HG02763 (cell line): ENCODE data around the gene ATP8A2.

Source experiments
- ATAC-seq: cut with Tn5 transposase; IDR thresholded peaks from one replicate; pipeline ENCODE4 v1.9.1; 2021; ENCODE audit warnings: mild to moderate bottlenecking, moderate library complexity; ENCODE audit not compliant: unreplicated experiment

Gene ATP8A2

DNA sequence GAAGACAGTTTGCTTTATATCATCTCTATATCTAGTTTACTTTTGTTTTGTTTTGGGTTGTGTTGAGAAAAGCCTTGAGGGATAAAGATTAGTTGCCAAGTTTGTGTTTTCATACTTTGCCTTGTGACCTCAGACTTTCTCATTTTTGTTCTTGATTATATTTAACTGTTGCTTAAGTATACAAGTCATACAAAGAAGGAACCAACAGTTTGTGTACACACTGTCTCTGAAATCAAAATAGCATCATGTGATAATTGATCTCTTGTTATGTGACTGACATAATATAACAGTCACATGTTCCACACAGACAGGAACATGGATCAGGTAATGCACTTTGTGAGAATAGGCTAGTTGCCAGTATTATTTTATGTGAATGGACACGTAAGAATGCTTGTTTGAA, 609.3 kb downstream of the ATP8A2 start:
- ATAC-seq, result no peak

DNA sequence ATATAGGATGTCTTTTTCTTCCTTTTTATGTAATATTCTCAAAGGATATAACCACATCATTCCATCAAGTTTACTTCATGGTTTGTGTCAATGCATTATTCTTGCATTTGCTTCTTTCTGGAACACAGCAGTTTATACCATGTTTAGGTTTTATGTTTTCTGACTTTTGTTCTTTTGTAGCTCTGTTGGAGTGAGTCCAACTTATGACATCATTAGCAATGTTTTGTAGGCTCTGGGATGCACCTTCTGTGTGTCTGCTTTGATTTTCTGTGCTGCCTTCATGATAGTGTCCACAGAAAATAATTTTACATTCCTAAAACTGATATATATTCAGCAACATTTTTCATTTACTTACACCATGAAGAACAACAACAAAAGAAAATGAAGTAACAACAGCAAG, 611.1 kb downstream of the ATP8A2 start:
- ATAC-seq, result no peak

DNA sequence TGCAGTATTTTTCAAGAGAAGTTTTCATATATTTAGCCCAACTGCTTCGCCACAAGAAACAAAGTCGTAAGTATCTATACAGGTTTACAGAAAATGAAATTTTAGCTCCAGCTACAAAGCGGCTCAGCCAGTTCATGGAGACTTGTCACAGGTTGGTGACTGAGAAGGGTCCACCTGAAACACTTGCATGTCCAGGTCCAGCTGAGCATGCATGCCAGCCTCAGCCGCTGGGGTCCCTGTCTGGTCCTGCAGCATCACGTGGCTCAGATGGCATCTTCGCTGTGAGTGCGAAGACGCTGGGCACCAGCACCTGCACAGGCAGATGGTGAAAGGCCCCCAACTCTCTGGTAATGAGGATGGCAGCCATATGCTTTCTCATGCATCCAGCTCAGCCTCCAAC, 616.2 kb downstream of the ATP8A2 start:
- no peak for ATAC-seq

- no peak for ATAC-seq
Measured at GRCh38 chr13:25988661-25989060, 616.9 kb downstream of the ATP8A2 start.

GRCh38 chr13:25990801-25991200, 619.0 kb downstream of the ATP8A2 start:
- ATAC-seq, result no peak

DNA sequence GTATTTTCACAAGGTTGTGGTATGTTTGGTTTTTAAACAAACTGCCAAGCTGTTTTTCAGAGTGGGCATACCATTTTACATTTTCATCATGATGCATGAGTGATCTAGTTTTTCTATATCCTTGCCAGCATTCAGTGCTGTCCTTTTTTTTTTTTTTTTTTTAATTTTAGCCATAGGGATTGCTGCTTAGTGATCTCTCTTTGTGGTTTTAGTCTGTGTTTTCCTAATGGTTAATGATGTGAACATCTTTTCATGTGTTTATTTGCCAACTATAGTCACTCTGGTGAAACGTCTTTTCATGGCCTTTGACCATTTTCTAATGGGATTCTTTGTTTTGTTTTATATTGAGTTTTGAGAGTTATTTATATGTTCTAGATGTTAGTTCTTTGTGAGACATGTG, 620.3 kb downstream of the ATP8A2 start:
- ATAC-seq, result no peak

- ATAC-seq, result no peak
Measured at GRCh38 chr13:26007261-26008125, 635.7 kb downstream of the ATP8A2 start.

GRCh38 chr13:26010487-26011207, 638.9 kb downstream of the ATP8A2 start:
- ATAC-seq, result no peak

GRCh38 chr13:26011208-26011573, 639.4 kb downstream of the ATP8A2 start:
- ATAC-seq, result no peak

GRCh38 chr13:26011996-26012821, 640.4 kb downstream of the ATP8A2 start:
- ATAC-seq, result no peak

GRCh38 chr13:26012995-26013394, 641.2 kb downstream of the ATP8A2 start:
- ATAC-seq, result no peak

GRCh38 chr13:26015271-26016125, 643.7 kb downstream of the ATP8A2 start:
- ATAC-seq, result no peak

GRCh38 chr13:26016189-26016588, 644.4 kb downstream of the ATP8A2 start:
- ATAC-seq, result no peak

DNA sequence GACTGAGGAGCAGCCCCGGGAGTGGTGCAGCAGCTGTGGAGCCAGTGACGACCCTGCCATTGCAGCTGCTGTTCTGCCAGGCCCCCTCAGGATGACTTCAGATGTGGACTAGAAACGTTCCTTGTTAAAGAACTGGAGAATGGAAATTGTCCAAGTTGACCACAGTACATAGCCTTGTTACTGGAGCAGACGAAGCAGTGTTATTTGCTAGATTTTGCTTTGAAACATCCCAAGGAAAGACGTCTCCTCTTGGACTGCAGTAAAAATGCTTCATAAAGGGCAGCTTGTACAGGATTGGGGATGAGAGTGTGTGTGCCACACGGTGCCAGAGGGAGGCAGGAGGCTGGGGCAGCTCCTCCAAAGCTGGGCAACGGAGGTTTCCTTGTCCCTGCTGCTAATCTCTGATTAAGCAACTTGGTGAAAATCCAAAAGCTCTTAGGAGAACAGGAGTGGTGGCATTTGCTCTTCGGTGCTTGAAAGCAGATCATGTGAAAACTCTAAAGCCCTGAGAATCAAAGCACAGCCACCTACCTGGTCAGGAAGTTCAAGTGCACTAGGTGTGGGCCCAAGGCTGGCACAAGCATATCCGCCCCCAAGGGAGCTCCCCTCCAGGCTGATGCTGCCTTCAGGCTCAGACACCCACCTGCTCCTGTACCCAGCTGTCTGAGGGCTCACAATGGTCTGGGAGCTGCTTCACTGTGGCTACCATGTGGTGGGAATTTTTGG, 645.6 kb downstream of the ATP8A2 start:
- ATAC-seq, result no peak

GRCh38 chr13:26017932-26018665, 646.3 kb downstream of the ATP8A2 start:
- ATAC-seq, result no peak

DNA sequence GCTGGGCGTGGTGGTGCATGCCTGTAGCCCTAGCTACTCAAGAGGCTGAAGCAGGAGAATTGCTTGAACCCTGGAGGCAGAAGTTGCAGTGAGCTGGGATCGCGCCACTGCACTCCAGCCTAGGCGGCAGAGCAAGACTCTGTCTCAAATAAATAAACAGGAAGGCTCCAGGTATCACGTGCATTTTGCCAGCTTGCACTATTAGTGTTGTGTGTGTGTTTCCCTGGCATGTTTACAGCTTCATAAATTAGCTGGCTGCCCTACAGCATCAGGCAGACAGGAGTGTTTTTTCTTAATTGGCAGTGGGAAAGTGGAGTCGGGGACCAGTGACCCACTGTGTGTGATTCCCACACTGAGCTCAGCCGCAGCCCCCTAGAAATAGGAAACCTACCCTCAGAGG, 647.5 kb downstream of the ATP8A2 start:
- ATAC-seq, result no peak

- ATAC-seq, result no peak
Measured at GRCh38 chr13:26019881-26020870, 648.4 kb downstream of the ATP8A2 start.

DNA sequence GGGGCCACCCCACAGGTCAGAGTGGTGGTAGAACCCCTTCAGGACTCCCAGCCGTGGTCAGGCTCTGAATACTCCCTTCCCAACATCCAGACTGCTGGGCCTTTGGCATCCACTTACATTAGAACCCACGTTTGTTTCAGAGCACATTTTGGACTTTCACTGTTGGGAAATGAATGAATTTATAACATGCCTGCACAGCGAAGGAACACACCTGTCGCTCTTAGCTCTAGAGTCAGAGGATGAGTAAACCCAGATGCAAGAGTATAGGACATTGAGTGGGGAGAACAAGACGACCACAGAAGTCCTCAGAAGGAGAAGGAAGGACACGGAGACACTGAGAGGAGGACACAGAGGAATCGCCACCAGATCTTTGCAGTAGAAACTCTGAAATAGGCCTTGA, 649.1 kb downstream of the ATP8A2 start:
- ATAC-seq, result no peak
